Dedifferentiated amniotic fluid mesenchymal stem cell (primary cell): Measurements from ENCODE around the gene ADAMTSL4.
A peak's percentile ranks its signal among the peaks of the same experiment; 100 is the strongest.
"Not testable (repeated sequence)": the region's sequence is repeated elsewhere in the genome, so short reads cannot be mapped to it uniquely, and the experiment has no call there.

Source experiments
- DNase-seq: peaks from one replicate; pipeline ENCODE4 v3.0.0-alpha.2; 2016; ENCODE audit errors: extremely low spot score

Gene ADAMTSL4

DNA sequence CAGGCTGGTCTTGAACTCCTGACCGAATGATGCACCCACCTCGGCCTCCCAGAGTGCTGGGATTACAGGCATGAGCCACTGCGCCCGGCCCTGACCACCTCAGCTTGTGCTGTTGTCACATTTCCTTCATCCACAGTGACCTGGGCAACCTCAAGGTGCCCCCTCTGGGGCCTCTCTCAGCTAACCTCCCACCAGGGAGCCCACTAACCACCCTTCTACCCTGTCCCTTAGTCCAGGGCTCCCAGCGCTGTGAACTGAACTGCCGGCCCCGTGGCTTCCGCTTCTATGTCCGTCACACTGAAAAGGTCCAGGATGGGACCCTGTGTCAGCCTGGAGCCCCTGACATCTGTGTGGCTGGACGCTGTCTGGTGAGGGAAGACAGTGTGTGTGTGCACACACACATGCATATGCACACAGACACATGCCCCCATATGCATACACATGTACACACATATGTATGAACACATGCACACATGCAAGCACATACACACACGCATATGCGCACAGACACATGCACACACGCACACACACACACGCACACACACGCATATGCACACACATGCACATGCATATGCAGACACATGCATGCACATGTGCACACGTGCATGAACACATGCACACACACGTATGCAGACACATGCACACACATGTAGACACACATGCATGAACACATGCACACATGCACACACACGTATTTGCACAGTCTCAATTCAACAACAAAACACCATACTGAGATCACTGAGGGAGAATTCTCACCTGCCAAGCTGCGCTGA is 6.2 kb downstream of the ADAMTSL4 start:
- DNase-seq, result no peak

DNA sequence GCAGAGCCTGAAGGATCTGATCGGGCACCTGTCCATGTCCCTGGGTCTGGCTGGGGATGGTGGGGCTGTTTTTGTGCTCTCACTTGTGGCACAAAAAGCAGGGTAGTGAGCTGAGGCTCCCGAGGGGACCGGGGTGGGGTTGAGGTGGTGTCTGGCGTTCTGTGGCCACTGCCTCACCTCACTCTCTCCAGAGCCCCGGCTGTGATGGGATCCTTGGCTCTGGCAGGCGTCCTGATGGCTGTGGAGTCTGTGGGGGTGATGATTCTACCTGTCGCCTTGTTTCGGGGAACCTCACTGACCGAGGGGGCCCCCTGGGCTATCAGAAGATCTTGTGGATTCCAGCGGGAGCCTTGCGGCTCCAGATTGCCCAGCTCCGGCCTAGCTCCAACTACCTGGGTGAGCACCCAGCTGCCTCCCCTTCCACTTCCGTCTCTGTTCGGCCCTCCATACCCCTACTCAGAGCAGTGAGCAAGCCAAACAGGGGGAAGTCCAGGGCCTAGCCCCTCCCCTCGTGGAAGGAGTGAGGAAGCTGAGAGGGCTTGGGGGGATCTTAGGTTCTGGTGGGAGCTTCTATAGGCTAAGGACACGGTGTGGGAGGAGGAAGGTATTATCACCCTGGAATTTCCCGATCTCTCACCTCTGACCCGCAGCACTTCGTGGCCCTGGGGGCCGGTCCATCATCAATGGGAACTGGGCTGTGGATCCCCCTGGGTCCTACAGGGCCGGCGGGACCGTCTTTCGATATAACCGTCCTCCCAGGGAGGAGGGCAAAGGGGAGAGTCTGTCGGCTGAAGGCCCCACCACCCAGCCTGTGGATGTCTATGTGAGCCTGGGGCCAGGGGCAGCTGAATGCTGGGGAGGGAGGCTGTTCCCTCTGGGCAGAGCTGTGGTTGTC is 7.0 kb downstream of the ADAMTSL4 start:
- no peak for DNase-seq

DNA sequence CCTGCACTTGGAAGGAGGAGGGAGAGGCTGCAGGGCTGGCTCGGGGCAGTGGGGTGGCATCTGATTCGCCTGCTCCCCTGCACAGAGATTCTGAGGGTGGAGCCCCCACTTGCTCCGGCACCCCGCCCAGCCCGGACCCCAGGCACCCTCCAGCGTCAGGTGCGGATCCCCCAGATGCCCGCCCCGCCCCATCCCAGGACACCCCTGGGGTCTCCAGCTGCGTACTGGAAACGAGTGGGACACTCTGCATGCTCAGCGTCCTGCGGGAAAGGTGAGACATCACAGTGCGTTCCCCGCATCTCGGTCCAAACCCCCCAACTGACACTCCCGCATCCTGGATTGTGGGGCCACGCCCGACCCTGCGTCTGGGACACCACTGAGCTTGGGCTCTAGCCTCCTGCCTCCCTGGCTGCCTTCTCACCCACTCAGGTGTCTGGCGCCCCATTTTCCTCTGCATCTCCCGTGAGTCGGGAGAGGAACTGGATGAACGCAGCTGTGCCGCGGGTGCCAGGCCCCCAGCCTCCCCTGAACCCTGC is 7.9 kb downstream of the ADAMTSL4 start:
- no peak for DNase-seq

DNA sequence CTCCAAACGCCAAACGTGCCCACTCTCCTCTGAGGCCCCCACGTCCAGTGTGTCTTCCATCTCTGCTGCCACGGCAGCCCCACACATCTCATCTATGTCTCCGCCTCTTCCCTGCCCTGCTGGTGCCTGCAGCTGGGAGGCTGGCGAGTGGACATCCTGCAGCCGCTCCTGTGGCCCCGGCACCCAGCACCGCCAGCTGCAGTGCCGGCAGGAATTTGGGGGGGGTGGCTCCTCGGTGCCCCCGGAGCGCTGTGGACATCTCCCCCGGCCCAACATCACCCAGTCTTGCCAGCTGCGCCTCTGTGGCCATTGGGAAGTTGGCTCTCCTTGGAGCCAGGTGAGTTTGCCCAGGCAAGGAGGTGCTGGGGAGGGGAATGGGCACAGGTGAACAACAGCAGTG is 8.6 kb downstream of the ADAMTSL4 start:
- no peak for DNase-seq

DNA sequence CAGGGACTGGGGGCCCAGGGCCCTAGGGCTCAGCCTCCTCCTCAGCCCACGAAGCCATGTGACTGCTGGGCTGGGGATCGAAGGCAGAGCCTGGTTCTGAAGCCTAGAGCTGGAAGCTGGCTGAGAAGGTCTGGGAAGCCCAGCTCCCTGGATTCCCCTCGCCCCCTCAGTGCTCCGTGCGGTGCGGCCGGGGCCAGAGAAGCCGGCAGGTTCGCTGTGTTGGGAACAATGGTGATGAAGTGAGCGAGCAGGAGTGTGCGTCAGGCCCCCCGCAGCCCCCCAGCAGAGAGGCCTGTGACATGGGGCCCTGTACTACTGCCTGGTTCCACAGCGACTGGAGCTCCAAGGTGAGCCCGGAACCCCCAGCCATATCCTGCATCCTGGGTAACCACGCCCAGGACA is 9.1 kb downstream of the ADAMTSL4 start:
- DNase-seq, result no peak

DNA sequence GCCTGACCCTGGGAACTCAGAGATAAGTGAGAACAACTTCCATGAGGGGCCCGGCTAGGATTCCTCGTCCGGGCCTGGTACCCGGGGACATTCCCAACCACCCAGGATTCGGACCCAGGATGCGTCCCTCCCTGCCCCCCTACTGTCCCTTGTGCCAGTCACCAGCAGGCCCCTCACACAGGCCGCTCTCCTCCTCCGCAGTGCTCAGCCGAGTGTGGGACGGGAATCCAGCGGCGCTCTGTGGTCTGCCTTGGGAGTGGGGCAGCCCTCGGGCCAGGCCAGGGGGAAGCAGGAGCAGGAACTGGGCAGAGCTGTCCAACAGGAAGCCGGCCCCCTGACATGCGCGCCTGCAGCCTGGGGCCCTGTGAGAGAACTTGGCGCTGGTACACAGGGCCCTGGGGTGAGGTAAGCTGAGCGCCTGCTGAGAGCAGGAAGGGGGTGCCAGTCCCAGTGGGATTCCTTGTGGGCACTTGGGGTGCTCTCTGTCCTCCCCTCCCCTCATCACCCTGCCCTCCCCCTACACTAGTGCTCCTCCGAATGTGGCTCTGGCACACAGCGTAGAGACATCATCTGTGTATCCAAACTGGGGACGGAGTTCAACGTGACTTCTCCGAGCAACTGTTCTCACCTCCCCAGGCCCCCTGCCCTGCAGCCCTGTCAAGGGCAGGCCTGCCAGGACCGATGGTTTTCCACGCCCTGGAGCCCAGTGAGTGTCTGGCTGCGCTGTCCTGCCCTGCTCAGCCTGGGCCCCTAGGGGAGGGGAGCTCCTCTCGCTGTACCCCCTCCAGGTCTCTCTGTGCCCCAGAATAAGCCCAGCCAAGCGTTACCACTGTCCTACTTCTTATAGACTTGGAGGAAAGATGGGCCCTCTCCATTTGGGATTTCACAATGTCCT is 9.8 kb downstream of the ADAMTSL4 start:
- no peak for DNase-seq

DNA sequence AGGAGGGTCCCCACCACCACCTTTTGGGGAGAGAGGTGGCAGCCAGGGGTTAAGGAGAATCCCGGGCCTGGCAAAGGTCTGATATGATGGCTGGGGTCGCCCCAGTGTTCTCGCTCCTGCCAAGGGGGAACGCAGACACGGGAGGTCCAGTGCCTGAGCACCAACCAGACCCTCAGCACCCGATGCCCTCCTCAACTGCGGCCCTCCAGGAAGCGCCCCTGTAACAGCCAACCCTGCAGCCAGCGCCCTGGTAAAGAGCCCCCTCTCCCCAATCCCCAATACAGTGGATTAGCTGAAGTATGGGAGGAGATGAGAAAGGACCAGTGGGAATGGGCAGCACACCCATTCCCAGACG is 10.4 kb downstream of the ADAMTSL4 start:
- DNase-seq, result no peak

DNA sequence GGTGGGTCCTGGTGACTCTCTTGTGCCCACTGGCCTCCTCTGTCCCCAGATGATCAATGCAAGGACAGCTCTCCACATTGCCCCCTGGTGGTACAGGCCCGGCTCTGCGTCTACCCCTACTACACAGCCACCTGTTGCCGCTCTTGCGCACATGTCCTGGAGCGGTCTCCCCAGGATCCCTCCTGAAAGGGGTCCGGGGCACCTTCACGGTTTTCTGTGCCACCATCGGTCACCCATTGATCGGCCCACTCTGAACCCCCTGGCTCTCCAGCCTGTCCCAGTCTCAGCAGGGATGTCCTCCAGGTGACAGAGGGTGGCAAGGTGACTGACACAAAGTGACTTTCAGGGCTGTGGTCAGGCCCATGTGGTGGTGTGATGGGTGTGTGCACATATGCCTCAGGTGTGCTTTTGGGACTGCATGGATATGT is 10.8 kb downstream of the ADAMTSL4 start:
- DNase-seq, result no peak

DNA sequence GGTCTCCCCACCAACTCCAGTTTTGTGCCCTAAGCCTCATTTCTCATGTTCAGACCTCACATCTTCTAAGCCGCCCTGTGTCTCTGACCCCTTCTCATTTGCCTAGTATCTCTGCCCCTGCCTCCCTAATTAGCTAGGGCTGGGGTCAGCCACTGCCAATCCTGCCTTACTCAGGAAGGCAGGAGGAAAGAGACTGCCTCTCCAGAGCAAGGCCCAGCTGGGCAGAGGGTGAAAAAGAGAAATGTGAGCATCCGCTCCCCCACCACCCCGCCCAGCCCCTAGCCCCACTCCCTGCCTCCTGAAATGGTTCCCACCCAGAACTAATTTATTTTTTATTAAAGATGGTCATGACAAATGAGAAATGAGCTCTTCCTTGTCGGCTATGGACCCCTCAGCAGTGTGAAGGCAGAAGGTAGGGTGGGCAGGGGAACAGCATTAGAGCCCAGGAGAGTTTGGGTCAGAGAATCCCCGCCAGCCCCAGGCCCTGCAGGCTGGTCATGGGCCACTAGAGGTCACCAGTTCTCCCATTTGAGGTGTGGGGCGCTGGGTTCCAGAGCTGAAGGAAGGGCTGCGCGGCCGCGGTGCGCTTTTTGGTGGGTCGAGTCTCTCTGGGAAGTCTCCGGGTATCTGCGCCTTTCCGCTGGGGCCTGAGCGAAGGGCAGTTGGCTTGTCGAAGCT is 11.5 kb downstream of the ADAMTSL4 start:
- DNase-seq, result peak; percentile 81

DNA sequence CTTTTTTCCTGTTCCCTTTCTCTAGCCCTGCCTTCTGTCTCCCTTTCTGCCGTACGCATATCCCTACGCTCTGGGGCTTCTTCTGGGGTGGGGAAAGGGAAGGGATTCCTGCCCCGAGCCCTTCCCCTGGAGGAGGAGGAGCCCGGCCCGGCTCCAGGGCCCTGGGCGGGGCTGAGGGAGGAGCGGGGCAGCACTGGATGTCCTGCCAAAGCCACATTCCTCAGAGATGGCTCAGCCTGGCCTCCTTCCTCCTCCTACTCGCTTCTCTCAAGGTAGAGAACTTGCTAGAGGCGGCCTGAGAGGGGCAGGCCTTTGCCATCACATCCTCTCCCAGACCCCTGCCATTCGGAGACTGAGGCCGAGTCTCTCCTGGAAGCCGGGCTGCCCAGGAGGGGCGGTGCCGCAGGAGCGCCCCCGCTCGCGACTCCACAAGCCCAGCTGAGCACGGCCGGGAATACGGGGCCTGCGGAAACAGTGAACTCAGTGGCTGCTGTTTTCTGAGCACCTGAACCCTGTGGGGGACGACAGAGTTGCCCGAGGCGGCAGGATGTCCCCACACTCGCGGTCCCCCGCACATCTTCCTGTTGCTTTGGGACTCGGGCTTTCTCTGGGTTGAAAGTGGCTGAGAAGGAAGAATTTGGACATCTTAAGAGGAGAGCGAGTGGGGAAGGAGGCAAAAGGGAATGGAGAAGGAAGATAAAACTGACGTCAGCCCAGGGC is 12.2 kb downstream of the ADAMTSL4 start:
- DNase-seq, result peak; percentile 97

DNA sequence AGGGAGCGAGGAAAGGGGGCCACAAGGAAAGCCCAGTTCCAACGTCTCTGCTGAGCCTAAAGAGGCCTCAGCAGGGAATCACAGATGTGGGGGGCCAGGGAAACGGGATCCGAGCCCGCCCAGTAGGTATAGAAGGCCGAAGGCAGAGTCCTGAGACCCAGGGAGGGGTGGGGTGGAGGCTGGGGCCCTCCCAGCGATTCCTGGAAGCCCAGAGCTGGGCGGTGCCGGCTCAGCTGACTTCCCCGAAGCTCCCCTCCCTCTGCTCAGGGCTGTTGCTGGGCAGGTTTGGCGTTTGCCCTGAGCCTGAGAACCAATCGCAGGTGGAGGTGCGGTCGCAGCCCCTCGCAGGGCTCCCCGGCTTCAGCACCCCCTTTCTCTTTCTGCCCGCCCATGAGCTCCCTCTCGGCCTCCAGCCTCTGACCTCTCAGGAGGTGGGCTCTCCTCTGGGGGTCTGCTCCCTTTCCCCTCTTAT is 12.8 kb downstream of the ADAMTSL4 start:
- peak; percentile 90 for DNase-seq

DNA sequence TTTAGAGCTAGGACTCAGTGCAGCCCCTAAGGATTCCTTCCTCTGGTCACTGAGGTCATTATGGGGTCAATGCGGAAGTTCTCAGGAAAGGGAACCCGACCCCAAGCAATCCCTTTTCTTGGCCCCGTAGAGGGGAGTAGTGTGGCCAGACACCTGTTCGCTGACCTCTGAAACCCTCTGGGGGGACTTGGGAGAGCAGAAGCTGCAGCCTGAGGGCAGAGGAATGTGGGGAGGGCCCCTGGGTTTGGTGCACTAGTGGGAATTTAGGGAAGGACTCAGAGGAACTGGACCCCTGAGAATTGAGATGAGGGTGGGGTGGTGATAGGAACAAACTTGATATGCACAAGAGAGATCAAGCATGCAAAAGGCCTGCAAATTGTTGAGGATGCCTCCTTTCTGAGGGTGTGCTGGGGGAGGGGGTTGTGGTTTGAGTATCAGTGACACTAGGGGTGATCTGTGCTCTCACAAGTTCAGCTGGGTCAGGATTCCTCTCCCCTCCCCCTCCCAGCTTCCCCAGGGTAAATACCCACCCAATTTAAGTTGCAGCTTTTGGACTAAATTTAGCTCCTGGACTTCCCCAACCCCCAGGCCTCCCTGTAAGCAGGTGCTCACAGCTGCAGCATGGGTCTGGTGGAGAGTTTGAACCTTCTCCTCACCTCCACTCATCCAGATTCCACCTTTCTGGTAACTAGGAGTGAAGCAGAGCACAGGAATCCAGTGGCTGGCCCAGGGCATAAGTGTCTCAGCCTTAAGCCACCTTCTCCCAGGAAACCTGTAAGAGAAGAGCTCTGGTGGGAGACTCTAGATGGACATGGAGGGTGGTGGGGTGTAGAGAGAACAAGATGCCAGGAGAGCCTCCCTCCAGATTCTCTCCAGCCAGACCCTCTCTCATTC is 13.5 kb downstream of the ADAMTSL4 start:
- no peak for DNase-seq

DNA sequence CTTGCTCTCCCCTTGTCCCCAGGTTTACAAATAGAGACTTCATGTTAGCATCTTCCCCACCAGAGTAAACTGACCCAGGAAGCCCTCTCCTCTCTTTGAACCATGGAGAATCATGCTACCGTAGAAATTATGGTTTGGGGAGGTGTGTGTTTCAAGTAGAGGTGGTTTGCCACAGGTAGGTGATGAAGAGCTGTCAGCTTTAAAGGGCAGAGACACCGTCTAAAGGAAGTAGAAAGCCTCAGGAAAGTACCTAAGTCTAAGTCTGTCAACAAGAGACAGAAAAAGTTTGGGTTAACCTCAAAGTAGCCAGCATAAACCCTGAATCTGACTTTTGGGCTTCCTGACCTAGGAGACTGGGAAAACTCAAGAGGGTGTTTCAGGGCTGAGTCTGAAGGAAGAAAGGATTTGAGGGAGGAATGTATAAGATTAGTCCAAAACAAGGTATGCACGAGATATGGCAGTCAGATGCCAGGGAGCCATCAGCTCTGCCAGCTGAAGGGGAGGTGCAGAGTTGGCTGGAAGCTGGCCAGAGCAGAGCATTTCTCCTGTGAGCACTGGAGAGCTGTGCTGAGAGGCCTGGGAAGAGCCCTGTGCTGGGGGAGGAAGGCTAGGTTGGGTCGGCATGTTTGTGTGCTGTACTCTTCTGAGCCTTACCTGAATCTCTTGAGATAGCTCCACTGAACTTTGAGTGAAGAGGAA is 14.3 kb downstream of the ADAMTSL4 start:
- DNase-seq, result no peak

DNA sequence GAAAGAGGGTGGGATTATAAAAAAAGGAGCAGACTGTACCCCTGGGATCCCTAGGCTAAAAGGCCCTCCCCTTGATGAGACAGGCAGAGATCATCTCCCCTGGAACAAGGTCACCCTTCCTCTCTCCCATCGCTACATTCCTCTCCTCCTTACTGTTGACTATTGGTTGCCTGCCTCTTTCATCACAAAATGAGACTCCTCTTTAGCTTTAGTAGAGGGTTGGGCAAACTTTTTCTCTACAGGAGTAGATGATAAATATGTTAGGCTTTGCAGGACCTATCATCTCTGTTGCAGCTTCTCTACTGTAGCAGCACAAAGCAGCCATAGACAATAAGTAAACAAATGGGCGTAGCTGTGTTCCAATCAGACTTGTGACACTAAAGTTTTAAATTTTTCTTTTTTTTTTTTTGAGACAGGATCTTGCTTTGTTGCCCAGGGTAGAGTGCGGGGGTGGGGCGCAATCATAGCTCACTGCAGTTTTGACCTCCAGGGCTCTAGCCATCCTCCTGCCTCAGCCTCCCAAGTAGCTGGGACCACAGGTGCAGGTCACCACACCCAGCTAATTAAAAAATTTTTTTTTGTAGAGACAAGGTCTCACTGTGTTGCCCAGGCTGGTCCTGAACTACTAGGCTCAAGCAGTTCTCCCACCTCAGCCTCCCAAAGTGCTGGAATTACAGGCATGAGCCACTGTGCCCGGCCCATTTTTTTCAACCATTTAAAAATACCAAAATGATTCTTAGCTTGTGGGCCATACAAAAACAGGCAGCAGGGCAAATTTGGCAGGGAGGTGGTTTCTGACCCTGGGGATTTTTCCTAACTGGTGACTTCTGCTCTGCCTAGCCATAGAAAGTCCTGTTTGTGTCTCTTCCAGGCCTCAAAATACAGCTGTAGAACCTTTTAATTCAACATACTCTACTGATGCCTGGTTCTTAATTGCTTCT is 15.1 kb downstream of the ADAMTSL4 start:
- peak; percentile 59 for DNase-seq

DNA sequence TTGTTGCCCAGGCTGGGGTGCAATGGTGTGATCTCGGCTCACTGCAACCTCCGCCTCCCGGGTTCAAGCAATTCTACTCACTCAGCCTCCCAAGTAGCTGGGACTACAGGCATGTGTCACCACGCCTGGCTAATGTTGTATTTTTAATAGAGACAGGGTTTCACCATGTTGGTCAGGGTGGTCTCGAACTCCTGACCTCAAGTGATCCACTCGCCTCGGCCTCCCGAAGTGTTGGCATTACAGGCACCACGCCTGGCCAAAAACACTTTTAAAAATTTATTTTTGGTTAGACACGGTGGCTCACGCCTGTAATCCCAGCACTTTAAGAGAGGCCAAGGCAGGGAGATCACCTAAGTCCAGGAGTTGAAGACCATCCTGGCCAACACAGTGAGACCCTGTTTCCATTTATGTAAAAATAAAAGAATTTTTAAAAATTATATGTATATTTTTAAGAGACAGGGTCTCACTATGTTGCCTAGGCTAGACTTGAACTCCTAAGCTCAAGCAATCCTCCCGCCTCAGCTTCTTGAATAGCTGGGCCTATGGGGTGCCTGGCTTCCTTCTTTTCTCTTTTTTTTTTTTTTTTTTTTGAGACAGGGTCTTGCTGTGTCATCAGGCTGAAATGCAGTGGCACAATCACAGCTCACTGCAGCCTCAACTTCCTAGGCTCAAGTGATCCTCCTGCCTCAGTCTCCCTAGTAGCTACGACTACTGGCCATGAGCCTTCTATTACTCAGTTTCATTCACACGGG is 16.2 kb downstream of the ADAMTSL4 start:
- DNase-seq, result not testable (repeated sequence)

DNA sequence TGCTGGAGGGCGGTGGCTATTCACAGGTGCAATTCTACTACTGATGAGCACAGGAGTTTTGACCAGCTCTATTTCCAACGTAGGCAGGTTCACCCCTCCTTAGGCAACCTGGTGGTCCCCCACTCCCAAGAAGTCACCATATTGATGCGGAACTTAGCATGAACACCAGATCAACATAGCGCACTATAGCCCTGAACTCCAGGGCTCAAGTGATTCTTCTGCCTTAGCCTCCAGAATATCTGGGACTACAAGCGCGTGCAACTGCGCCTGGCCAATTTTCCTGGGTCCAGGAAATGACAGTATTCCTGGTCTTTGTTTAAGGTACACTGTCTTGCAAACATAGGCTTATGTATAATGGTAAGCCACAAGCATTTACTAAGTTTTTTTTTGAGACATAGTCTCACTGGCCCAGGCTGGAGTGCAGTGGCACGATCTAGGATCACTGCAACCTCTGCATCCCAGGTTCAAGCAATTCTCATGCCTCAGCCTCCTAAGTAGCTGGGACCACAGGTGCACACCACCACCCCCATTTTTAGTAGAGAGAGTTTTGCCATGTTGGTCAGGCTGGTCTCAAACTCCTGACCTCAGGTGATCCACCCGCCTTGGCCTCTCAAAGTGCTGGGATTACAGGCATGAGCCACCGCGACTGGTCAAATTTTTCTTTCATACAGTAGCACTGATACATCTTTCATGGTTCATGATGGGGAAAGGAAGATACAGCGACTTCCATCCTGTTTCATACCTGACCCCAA is 17.6 kb downstream of the ADAMTSL4 start:
- no peak for DNase-seq
